HepG2 (cell line): ENCODE data around the gene BBLN. TPM values are rescaled to one million over a fixed set of nuclear protein-coding genes. Genes with fewer than 3 reads are reported as not detected.
A peak's percentile ranks its signal among the peaks of the same experiment; 100 is the strongest.

Source experiments
- ARID2 ChIP-seq: sonication (generic); formaldehyde crosslinking; IDR thresholded peaks from 2 replicates; pipeline ENCODE4 v1.8.1; 2022; ENCODE audit warnings: mild to moderate bottlenecking, missing genetic modification reagents, borderline replicate concordance
- ATF4 ChIP-seq, 2 experiments: fragments of 450-650 bp in 1 of 2; sonication (generic) in 1 of 2; formaldehyde crosslinking; IDR thresholded peaks; 2 replicates each; pipeline versions ENCODE4 v1.5.0 to v1.8.0; 2020 to 2022; ENCODE audit warnings: mild to moderate bottlenecking in 1 of 2, missing genetic modification reagents in 1 of 2
- BATF2 ChIP-seq: sonication (generic); formaldehyde crosslinking; IDR thresholded peaks from 2 replicates; pipeline ENCODE4 v1.8.0; 2022; ENCODE audit warnings: mild to moderate bottlenecking, missing genetic modification reagents, moderate library complexity
- ELF4 ChIP-seq: sonication (generic); formaldehyde crosslinking; IDR thresholded peaks from 2 replicates; pipeline ENCODE4 v1.5.0; 2020; ENCODE audit warnings: missing genetic modification reagents, mild to moderate bottlenecking, moderate library complexity, borderline replicate concordance
- MAX ChIP-seq: IDR thresholded peaks from 2 replicates; pipeline ENCODE4 v1.6.1; 2012; ENCODE audit warnings: inconsistent platforms
- PLRG1 ChIP-seq: fragments of 450-650 bp; conservative IDR thresholded peaks from 2 replicates; pipeline ENCODE4 v1.6.1; 2016
- TCF12 ChIP-seq, 2 experiments: fragments of 450-650 bp in 1 of 2; sonication (generic) in 1 of 2; formaldehyde crosslinking in 1 of 2; IDR thresholded peaks; 2 replicates each; pipeline versions ENCODE4 v1.6.1 to v1.8.0; 2017 to 2022; ENCODE audit warnings: antibody characterized with exemption in 1 of 2, mild to moderate bottlenecking in 1 of 2, missing genetic modification reagents in 1 of 2, moderate library complexity in 1 of 2
- THAP9 ChIP-seq: sonication (generic); formaldehyde crosslinking; IDR thresholded peaks from 2 replicates; pipeline ENCODE4; 2020; ENCODE audit warnings: missing genetic modification reagents, mild to moderate bottlenecking, borderline replicate concordance
- ZMAT3 ChIP-seq: sonication (generic); formaldehyde crosslinking; conservative IDR thresholded peaks from 2 replicates; pipeline ENCODE4 v1.7.0; 2021; ENCODE audit warnings: missing genetic modification reagents
- ZNF121 ChIP-seq: sonication (generic); formaldehyde crosslinking; IDR thresholded peaks from 2 replicates; pipeline ENCODE4 v1.5.0; 2020; ENCODE audit warnings: mild to moderate bottlenecking, missing genetic modification reagents
- ZNF136 ChIP-seq: sonication (generic); formaldehyde crosslinking; IDR thresholded peaks from 2 replicates; pipeline ENCODE4 v1.8.1; 2022; ENCODE audit warnings: low read depth, mild to moderate bottlenecking, moderate library complexity, missing genetic modification reagents
- ZNF142 ChIP-seq: sonication (generic); formaldehyde crosslinking; IDR thresholded peaks from 2 replicates; pipeline ENCODE4 v1.4.0; 2020; ENCODE audit warnings: missing genetic modification reagents
- ZNF441 ChIP-seq: sonication (generic); formaldehyde crosslinking; IDR thresholded peaks from 2 replicates; pipeline ENCODE4 v1.7.0; 2021; ENCODE audit warnings: missing genetic modification reagents, borderline replicate concordance
- ZNF564 ChIP-seq: sonication (generic); formaldehyde crosslinking; IDR thresholded peaks from 2 replicates; pipeline ENCODE4 v1.8.1; 2023; ENCODE audit warnings: mild to moderate bottlenecking, missing genetic modification reagents
- ZNF703 ChIP-seq: sonication (generic); formaldehyde crosslinking; IDR thresholded peaks from 2 replicates; pipeline ENCODE4 v1.5.1; 2020; ENCODE audit warnings: missing genetic modification reagents, mild to moderate bottlenecking, moderate library complexity, borderline replicate concordance
- polyA plus RNA-seq, 8 experiments: library from polyadenylated mRNA; depleted of rRNA in 3 of 8; stranded (reverse) in 7 of 8; unstranded in 1 of 8; fragments of >200 nt; fragmentation: Illumina TruSeq in 4 of 8; extraction: Trizol in 4 of 8; gene quantifications; 2 replicates each; pipeline versions ENCODE4 v1.2.1 to v1.2.3, GENCODE V29; 2011 to 2016; ENCODE audit warnings: low read depth in 4 of 8, missing spikeins in 1 of 8, mixed read lengths in 1 of 8; ENCODE audit not compliant: insufficient read depth in 1 of 8
- total RNA-seq, 5 experiments: library from RNA; depleted of rRNA; stranded (reverse); fragments of >200 nt; fragmentation: Illumina TruSeq; extraction: Trizol; gene quantifications; 2 replicates each; pipeline ENCODE4 v1.2.3, GENCODE V29; 2016; ENCODE audit warnings: low read depth in 1 of 5

BBLN gene
- total and polyA plus RNA-seq, 2 of the 13 experiments (the other 11 are each of a cell fraction or from before 2014, with no cell fraction given) = 27.6 to 33.1 TPM

GRCh38 chr9:128127990-128128835, 31.9 kb upstream of the BBLN start (continued):
- TF ChIP-seq TCF12 (IDR thresholded peaks at IDR 0.05) (no peak), TCF12 (CRISPR knock-in tag; IDR thresholded peaks at IDR 0.05) (peak; percentile 73; the same call in 1 of the 2 replicates), ZNF142 (CRISPR knock-in tag) (peak; percentile 100), ZNF564 (no peak), BATF2 (CRISPR knock-in tag) (peak; percentile 58; the same call in 1 of the 2 replicates), ZMAT3 (CRISPR knock-in tag) (peak; percentile 67), ARID2 (CRISPR knock-in tag) (no peak), PLRG1 (no peak), ZNF441 (CRISPR knock-in tag) (no peak), THAP9 (CRISPR knock-in tag) (peak; percentile 46; the same call in 1 of the 2 replicates), ZNF121 (CRISPR knock-in tag) (no peak), MAX (peak; percentile 83), ZNF703 (CRISPR knock-in tag) (no peak), ATF4 (CRISPR knock-in tag; IDR thresholded peaks at IDR 0.05) (peak in 1 of 2 experiments; percentile 53; a peak in 2 of 4 replicates), ZNF136 (peak; percentile 68; the same call in 1 of the 2 replicates), ELF4 (0 out of 2 replicates have a peak, but pooled peaks have one; percentile 67)
